ENCODE measurements around the gene SLC25A19. TPM values are rescaled to one million over a fixed set of nuclear protein-coding genes. Genes with fewer than 3 reads are reported as not detected.
"Not testable (repeated sequence)": the region's sequence is repeated elsewhere in the genome, so short reads cannot be mapped to it uniquely, and the experiment has no call there.

The SLC25A19 gene
- total RNA-seq, 1 experiment from 2014 or later: 14.7 TPM

GRCh38 chr17:75307957-75308731 is 18.9 kb upstream of the SLC25A19 start:
- DNase-seq (ENCODE audit: low spot score): no peak
- in situ Hi-C loops (cut with HindIII; ENCODE audit: low sequenced_read_pairs): no loop called here

- no peak for DNase-seq (ENCODE audit: low spot score)
- in situ Hi-C loops (cut with HindIII; ENCODE audit: low sequenced_read_pairs): no loop called here
These were observed 12.4 kb upstream of the SLC25A19 start for GRCh38 chr17:75301502-75302206.

DNA sequence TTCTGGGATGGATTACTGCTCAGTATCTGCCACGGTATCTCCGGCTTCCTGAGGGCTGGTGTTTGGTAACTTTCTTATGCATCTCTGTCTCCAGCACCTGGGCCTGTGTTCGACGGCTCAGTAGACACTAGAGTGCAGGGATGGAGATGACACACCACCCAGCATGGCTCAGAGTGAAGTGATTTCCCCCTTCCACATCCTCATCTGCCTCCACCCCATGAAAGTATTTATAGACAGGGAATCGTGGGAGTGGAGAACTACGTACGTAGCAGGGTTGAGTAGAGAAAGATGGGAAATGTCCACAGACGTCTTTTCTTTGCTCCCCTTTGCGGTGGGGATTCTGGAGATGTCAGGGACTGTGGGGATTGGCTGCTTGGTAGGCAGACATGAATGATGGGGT is 11.8 kb upstream of the SLC25A19 start:
- DNase-seq (ENCODE audit: low spot score): no peak
- in situ Hi-C loops (cut with HindIII; ENCODE audit: low sequenced_read_pairs): no loop called here

DNA sequence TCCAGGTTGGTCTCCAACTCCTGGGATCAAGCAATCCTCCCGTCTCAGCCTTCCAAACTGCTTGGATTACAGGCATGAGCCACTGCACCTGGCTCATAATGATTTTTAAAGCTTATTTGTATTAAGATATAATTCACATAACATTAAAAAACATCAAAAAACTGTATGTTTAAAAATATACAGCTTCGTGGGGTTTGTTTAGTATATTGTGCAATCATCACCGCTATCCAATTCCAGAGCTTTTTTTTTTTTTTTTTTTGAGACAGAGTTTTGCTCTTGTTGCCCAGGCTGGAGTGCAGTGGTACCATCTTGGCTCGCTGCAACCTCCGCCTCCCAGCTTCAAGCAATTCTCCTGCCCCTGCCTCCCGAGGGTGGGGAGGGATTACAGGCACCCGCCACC is 11.0 kb upstream of the SLC25A19 start:
- in situ Hi-C loops (cut with HindIII; ENCODE audit: low sequenced_read_pairs): no loop called here
- no peak for DNase-seq (ENCODE audit: low spot score)

DNA sequence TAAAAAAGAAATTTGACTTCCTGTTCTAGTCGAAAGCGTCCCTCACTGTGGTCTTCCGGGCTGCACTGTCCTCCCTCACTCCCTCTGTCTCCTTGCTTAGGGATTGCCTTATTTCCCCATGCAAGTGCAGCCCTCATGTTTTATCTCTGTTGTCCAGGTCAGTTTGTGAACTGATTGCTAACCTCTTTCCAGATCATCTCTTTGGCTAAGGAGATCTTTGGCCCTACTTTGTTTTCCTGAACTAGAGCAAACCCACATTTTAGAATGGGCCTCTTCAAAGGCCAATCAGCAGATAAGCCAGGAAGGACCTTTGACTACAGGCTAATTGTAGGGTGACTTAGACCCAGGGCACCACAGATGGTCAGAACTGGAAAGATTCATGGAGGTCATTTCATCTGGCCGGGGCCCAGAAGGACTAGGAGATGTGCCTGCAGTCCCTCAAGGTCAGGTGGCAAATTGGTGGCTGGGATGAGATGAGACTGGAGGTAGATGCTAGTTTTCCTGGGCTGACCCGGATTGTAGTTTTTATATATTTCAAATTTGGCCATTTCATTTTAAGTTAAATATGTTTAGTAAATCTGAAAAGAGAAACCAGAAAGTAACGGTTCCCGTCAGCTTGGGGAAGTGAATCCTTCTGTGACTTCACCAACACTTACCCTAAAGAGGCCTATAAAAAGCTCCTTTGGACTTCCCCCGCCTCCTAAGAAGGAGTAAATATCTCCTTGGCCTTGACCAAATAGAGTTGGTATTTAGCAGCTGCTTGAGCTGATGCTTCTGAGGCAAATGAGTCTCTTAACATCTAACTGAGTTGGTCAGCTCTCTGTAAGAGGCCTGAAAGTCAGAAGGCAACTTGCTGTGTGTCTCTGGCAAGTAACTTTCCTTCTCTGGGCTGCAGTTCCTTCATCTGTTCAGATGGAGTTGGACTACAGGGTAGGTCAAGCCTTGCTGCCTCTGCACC is 6.2 kb upstream of the SLC25A19 start:
- in situ Hi-C loops (cut with HindIII; ENCODE audit: low sequenced_read_pairs): no loop called here
- no peak for DNase-seq (ENCODE audit: low spot score)

DNA sequence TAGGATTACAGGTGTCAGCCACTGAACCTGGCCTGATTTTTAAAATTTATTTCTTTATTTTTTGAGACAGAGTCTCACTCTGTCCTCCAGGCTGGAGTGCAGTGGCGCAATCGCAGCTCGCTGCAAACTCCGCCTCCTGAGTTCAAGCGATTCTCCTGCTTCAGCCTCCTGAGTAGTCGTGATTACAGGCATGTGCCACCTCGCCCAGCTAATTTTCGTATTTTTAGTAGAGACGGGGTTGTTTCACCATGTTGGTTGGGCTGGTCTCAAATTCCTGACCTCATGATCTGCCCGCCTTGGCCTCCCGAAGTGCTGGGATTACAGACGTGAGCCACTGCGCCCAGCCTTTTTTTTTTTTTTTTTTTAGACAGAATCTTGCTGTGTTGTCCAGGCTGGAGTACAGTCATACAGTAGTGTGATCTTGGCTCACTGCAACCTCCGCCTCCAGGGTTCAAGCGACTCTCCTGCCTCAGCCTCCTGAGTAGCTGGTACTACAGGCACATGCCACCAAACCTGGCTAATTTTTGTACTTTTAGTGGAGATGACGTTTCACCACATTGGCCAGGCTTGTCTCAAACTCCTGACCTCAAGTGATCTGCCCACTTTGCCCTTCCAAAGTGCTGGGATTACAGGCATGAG is 3.7 kb upstream of the SLC25A19 start:
- DNase-seq (ENCODE audit: low spot score); in situ Hi-C loops (cut with HindIII; ENCODE audit: low sequenced_read_pairs): not testable (repeated sequence)

- peak; percentile 36 for DNase-seq (ENCODE audit: low spot score)
These were observed 652 bp upstream of the SLC25A19 start for GRCh38 chr17:75289832-75290337.

DNA sequence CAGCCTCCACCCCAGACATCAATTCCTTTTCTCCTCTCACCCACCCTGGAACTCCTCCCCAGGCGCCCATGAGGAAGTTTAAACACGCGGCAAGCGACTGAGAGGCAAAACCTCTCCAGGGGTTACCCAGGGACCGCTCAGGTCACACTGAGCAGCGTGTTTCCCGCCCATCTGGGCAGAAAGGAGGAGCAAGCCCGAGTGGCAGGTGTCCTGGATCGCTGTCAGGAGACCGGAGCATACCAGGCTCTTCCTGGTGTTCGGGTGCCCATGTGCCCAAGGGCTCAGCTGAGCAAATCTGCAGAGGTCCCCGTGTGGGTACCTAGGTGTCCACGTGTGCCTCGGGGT is 491 bp downstream of the SLC25A19 start:
- DNase-seq (ENCODE audit: low spot score): no peak
- in situ Hi-C loops (cut with HindIII; ENCODE audit: low sequenced_read_pairs): no loop called here

More at GRCh38 chr17:75289832-75290337, 652 bp upstream of the SLC25A19 start:
- in situ Hi-C loops (cut with HindIII; ENCODE audit: low sequenced_read_pairs): no loop called here

DNA sequence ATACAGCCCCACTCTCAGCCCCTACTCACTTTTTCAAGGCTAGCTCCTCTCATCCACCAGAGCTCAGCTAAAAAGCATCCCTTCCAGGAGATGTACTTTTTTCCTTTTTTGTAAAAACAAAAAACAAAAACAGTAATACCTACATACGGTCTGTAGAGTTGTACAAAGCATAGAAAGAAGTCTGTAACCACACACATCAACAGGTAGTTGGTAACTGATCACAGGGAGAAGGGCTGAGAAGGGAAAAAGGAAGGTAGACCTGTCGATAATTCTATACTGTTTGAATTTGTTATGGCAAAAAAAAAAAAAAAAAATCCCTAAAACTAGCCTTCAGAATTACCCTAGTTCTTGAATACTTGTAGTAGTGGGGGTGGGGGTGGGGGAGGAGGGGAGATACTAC is 874 bp downstream of the SLC25A19 start:
- DNase-seq (ENCODE audit: low spot score): no peak
- in situ Hi-C loops (cut with HindIII; ENCODE audit: low sequenced_read_pairs): no loop called here

DNA sequence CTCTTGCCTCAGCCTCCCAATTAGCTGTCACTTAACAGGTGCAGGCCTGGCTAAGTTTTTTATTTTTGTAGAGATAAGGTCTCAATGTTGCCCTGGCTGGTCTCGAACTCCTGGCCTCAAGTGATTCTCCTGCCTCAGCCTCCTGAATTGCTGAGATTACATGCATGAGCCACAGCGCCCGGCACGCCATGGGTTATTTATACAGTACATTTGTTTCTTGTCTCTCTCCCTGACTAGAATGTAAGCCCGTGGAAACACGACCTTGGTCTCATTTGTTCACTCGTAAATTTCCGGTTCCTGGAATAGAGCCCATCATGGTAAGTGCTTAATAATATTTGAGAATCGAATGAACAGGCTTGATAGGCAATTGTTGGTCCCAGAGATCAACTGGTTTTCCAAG is 2.0 kb downstream of the SLC25A19 start:
- DNase-seq (ENCODE audit: low spot score): no peak
- in situ Hi-C loops (cut with HindIII; ENCODE audit: low sequenced_read_pairs): no loop called here

DNA sequence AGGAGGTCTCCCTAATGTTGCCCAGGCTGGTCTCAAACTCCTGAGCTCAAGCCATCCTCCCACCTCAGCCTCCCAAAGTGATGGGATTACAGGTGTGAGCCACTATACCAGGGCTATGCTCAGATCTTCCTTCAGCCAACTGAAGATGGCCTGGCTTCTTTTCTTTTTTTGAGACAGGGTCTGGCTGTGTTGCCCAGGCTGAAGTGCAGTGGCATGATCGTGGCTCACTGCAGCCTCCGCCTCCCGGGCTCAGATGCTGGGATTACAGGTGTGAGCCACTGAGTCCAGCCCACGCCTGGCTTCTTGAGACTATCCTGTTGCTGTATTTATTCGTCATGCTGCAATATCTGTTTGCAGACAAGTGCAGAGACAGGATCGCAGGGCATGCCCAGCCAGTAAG is 4.1 kb downstream of the SLC25A19 start:
- DNase-seq (ENCODE audit: low spot score): no peak
- in situ Hi-C loops (cut with HindIII; ENCODE audit: low sequenced_read_pairs): no loop called here

DNA sequence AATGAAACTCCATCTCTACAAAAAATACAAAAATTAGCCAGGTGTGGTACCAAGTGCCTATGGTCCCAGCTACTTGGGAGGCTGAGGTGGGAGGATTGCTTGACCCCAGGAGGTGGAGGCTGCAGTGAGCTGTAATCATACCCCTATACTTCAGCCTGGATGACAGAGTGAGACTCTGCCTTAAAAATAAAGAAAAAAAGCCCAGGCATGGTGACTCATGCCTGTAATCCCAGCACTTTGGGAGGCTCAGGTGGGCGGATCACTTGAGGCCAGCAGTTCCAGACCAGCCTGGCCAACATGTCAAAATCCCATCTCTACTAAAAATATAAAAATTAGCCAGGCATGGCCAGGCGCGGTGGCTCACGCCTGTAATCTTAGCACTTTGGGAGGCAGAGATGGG is 9.0 kb downstream of the SLC25A19 start:
- in situ Hi-C loops (cut with HindIII; ENCODE audit: low sequenced_read_pairs); DNase-seq (ENCODE audit: low spot score): not testable (repeated sequence)

DNA sequence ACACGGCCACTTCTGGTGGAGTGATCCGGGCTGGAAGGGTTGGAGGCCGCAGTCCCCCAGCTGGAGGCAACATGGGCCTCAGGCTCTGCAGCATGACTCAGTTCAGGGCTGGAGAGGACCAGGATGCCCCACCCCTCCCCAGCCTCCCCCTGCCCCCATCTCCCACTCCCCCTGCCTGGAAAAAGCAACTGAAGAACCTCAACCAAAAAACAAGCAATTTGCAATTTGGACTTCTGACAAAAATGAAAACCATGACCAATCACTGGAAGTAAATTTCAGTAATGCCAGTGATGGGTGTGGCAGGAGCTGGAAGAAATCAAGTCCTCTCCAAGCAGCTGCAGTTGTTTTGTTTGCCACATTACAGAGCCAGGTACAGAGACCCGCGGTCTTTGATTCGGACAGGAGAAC is 11.6 kb downstream of the SLC25A19 start:
- in situ Hi-C loops (cut with HindIII; ENCODE audit: low sequenced_read_pairs): no loop called here
- DNase-seq (ENCODE audit: low spot score): no peak

DNA sequence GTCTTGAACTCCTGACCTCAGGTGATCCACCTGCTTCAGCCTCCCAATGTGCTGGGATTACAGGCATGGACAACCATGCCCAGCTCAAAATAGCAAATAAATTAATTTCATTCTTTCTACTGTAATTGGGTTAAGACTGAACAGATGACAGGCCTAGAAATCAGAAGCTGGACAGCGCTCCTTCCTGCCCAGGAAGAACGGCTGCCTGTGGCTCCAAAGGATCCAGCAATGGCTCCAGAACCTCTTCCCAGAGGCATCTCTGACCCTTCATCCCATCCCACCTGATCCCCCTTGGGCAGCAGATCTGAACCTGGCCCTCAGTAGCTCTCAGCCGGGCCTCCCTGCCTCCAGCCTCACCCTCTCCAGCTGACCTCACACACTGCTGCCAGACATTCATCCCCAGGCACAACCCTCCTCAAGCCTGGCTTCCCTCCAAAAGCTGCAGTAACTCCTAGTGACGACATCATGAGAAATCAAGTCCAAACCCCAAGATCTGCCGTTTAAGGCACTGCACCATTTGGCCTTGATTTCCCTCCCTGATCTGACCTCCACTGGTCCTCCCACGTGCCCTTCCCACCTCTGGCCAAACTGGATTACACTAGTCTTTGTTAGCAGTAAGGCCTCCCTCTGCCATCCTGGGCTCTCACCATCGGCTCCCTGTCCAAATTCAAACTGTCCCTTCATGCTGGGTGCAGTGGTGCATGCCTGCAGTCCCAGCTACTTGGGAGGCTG is 15.1 kb downstream of the SLC25A19 start:
- no peak for DNase-seq (ENCODE audit: low spot score)
- in situ Hi-C loops (cut with HindIII; ENCODE audit: low sequenced_read_pairs): no loop called here

- in situ Hi-C loops (cut with HindIII; ENCODE audit: low sequenced_read_pairs): no loop called here
- DNase-seq (ENCODE audit: low spot score): no peak
These were observed 16.4 kb downstream of the SLC25A19 start for GRCh38 chr17:75272848-75273184.

GRCh38 chr17:75271955-75272847 is 17.0 kb downstream of the SLC25A19 start:
- in situ Hi-C loops (cut with HindIII; ENCODE audit: low sequenced_read_pairs): no loop called here
- DNase-seq (ENCODE audit: low spot score): peak; percentile 82

DNA sequence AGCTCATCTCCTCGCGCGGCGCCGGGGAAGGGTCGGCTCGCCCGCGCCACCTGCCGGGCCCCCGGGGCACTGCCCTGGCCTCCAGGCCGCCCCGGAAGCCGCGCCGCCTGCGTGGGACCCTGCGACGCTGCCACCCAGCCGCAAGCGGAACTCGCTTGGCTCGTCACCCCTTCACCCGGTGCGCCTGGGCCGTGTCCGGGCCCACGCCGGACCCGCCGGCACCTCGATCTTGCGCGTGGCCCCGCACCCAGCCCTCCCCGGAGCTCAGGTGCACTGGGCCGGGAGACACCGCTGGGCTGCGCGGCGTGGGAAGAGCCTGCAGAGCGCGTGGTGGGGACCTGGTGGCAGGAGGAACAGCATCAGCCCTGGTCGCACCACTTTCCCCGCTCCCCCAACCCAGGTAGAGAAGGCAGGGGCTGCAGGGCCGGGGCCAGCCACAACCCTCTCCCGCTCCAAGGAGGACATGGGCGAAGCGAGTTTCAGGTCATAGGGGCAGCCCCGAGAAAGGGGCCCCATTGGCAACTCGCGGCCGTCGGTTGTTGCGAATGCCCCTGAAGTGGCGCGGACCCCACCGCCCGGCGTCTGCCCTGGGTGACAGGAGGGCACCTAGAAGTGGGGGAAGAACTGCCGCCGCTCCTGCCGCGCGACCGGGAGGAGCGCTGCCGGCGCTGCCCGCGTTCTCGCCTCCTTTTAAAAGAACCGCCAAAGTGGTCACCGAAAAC is 17.8 kb downstream of the SLC25A19 start:
- in situ Hi-C loops (cut with HindIII; ENCODE audit: low sequenced_read_pairs): no loop called here
- peak; percentile 47 for DNase-seq (ENCODE audit: low spot score)
